GM18870 (cell line): ENCODE results near the gene FAM118B.
"Not testable (repeated sequence)": the region's sequence is repeated elsewhere in the genome, so short reads cannot be mapped to it uniquely, and the experiment has no call there.

Experiments
- ATAC-seq: cut with Tn5 transposase; IDR thresholded peaks from one replicate; pipeline ENCODE4 v1.9.1; 2021; ENCODE audit warnings: moderate library complexity; ENCODE audit not compliant: unreplicated experiment

FAM118B gene

DNA sequence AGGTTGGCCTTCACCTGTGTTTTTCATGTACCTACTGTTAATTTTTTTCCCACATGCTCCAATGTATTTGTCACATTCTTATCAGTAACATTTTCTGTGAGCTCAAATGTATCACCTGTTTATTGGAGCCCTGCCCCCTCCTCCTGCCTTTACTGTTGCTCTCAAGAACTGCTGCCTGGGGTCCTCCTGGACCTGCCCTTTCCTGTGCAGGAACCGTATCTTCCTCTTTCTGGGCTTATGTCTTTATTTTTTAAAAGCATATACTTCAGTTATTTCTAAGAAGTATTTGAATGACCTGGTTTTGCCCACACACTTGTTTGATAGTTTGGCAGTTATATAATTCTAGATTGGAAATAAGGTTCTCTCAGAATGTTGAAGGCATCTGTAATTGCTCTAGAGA lies 5.9 kb downstream of the FAM118B start:
- no peak for ATAC-seq

DNA sequence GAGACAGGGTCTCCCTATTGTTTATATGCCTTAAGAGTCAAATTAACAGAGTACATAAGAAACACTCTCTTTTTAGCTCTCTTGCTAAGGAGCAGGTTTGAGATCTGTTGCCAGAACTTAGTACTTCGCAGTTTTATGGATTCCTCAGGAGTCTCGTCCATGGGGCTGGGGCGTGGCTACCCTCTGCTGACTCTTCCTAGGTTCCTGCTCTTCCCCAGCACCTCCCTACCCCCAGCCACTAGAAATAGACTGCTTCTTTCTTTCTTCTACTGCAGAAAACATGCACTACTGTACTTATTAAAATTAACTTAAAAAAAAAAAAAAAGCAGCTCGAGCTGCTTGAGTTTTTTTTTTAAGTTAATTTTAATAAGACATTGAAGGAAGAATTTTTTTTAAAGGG lies 8.0 kb downstream of the FAM118B start:
- ATAC-seq = no peak

DNA sequence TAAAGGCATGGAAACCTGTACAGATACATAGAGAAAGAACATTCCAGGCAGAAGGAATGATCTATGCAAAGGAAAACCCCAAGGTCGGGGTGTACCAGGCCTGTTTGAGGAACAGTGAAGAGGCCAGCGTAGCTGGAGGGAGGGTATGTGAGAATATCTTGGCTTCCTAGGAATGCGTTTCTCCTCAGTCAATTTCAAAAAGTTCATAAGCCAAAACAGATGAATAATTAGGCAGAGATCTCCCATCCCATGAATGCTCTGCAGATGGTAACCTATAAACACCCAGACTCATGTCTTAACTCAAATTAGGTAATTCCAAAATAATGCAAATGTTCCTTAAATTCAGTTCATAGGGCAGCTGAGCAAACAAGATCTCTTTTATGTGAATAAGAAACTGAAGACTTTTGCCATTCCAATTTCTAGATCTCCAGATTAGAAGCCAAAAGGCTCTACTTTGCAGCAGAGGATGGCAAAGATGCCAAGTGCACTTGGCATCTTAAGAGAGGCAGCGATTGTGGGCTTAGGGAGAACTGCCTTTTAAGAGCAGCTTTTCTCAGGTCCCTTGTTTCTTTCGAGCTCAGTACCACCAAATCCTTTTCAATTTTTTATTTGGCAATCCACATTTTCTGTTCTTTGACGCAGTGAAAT lies 13.2 kb downstream of the FAM118B start:
- no peak for ATAC-seq

DNA sequence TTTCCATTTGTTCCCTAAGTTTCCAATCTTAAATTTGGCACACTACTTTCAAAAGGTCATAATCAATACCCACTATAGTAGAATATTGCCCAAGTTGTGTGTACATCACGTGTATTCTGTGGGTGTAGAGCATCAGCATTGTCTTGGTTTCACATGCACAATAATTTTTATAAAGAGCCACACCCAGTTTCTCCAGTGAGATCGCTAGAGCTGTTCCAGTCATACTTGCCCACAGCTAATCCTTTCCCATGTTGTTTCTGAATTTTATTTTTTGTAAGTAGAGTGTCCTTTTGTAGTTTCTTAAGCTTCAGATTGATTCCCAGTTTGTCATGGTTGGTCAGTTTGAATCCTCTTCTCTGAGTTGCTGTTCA lies 13.7 kb downstream of the FAM118B start:
- ATAC-seq = no peak

DNA sequence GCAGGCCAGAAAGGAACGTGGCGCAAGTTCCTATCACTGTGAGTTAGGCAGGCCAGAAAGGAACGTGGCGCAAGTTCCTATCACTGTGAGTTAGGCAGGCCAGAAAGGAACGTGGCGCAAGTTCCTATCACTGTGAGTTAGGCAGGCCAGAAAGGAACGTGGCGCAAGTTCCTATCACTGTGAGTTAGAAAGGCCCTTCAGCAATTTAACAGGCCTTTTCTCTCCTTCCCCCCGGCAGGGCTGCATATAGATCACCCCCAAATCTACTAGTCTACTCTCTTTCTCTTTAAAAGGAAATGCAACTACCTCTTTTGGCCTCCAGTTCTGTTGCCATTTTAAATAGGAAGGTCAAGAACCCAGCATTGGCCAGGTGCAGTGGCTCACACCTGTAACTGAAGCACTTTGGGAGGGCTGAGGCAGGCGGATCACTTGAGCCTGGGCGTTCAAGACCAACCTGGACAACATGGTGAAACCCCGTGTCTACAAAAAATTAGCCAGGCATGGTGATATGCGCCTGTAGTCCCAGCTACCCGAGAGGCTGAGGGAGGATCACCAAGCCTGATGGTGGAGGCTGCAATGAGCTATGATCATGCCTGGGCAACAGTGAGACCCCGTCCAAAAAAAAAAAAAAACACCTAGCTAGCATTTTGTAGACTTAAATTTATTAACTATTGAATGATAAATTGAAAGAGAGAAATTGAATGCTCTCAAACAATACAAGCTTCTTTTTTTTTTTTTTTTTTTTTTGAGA lies 14.9 kb downstream of the FAM118B start:
- ATAC-seq = no peak

DNA sequence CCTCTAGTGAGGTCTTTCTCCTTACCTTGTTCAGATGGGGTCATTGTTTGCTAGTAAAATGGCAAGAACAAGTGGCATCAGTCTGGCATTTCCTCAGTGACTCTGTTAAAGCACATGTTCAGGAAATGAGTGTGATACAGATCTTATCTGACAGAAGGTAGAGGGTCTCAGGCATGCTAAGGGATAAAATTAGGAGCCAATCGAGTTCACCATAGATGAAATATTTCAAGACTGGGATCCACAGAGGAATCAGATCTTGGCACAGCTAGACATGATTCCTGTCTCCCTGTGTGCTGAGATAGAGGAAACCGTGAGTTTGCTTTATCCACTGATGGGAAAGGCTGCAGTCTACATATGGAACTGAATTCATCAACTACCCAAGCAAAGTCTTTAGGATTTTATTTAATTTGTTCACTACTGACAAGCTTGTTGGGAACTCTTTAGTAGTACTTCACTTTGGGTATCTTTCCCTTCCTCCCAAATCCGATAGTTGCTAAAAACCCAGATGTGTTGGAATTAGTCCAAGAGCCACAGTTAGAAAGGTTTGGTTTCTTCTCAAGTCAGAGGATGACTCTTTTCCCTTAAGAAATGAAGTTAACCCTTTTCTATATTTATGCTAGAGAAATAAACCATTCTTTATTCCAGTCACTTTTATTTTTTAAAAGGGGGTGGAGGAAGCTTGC lies 18.4 kb downstream of the FAM118B start:
- no peak for ATAC-seq

DNA sequence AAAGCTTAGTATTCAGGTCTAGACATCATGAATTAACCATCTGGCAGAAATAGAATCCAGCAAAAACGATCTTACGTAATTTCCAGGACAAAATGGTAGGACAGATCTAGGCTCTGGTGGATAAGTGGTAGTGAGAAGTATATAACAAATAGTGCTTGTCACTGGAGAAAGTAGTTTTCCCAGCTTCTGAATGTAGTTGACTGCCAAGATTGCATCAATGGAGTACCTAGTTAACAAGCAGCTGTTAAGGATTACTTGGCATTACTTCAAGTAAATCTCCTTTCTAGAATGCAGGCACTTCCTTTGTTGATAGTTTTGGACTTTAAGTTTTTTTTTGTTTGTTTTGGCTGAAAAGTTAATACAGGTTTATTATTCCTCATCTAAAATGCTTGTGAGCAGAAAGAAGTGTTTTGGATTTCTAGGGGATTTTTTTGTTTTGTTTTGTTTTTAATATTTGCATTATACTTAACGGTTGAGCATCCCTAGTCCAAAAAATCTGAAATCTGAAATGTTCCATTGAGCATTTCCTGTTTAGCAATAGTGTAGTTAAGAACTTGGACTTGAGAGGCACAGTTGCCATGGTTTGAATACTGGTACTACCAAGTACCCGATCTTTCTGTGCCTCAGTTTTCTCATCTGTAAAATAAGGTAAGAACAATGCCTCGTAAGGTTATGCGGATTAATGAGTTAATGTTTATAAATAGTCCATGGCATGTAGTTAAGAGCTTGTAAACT lies 20.3 kb downstream of the FAM118B start:
- ATAC-seq = no peak

DNA sequence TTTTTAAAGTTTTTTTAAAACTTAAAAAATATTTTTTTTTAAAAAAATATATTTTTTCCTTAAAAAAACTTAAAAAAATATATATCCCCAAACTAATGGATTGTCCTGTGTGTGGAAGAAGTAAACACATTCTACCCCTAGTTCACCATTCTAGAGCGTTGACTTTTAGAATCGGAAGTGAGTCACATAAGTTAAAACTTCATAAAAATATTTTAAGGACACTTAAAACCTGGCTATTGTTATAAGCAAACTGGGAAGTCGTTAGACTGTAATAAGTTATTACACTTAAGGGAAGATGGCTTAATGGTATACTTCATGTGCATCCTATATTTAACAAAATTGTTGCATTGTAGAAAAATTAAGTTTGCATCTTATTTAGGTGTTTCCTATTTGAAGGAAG lies 21.1 kb downstream of the FAM118B start:
- ATAC-seq = no peak

DNA sequence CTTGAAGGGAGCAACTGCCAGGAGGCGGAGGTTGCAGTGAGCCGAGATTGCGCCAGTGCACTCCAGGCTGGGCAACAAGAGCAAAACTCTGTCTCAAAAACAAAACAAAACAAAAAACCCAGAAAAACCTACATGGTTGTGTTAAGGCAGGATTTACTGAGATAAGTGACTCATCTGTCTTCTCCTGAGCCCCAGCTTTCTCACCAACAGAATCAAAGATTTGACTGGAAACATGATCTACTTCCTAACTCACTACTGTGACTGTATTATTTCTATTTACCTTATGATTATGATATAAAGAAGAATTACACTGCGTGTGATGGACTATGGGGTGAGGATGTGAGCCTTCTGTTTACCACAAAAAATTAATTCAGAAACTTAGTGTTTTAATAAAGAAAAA lies 21.8 kb downstream of the FAM118B start:
- no peak for ATAC-seq

DNA sequence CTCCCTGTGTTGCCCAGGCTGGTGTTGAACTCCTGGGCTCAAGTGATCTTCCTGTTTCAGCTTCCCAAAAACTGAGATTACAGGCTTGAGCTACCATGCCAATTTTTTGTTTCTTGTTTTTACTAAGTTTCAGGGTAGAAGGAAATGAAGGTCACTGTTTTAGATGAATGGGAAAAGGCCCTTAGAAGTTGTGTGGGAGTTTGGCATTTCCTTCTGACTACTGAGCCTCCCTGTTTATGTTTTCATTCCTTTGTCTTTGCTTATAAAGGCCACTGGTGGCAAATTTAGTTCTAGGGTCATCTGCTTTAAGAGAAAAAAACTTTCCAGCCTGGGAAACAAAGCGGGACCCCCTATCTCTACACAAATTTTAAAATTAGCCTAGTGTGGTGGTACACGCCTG lies 35.1 kb downstream of the FAM118B start:
- no peak for ATAC-seq

DNA sequence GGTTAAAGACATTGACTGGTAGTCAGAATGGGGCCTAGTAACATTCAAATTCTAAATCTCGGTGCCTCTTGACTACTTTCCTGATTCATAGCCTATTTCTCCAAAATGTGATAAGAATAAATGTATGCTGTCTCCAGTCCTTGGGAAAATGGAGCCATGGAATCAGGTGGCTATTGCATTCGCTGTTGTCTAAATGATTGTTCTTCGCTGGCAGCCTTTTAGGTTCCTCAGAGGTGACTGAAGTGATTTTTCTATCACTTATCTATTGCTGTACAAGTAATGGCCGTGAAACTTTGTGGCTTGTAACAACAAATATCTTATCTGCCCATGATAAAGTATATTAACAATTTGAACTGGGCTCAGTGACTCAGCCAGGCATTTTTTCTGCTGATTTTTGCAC lies 41.7 kb downstream of the FAM118B start:
- no peak for ATAC-seq

DNA sequence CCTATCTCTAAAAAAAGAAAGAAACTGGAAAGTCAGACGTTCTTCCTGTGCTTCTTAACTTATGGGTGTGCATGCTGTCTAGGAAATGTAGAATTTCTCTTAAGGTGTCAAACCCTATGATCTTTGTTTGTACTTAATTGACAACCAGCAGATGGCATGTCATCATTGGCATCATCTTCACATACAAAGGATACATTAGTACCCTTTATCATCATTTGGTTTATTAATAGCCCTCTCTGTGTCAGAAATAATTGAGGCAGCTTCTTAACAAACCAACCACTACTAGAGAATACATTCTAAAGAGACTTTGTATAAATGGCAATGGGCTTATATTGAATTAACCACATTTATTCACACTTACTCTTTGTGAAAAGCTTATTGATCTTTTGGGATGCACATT lies 43.2 kb downstream of the FAM118B start:
- ATAC-seq = no peak

DNA sequence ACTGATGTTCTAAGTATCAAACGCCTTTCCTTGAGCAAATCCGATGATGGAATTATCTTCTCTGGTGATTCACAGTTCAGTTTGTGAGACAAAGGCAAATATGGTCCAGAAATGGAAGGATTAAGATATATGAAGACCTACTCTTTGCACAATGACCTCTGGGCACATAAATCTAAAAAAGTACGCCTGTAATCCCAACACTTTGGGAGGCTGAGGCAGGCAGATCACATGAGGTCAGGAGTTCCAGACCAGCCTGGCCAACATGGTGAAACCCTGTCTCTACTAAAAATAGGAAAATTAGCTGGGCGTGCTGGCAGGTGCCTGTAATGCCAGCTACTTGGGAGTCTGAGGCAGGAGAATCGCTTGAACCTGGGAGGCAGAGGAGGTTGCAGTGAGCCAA lies 43.9 kb downstream of the FAM118B start:
- not testable (repeated sequence) for ATAC-seq

DNA sequence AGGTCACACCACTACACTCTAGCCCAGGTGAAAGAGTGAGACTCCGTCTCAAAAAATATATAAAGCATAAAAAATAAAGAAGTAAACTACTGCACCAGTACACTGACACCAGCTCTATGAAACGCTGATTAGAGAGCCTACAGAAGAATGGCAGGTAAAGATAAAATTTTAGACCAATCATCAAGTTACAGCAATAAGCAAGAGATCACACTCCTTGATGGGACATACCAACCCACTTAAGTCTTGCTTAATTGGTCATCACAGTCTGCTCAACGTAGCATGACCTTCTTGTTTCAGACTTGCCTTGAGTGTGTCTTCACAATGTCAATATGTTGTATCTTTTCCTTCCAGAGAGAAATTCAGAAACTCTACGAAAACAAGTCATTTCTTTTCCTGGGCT lies 44.6 kb downstream of the FAM118B start:
- ATAC-seq = no peak

DNA sequence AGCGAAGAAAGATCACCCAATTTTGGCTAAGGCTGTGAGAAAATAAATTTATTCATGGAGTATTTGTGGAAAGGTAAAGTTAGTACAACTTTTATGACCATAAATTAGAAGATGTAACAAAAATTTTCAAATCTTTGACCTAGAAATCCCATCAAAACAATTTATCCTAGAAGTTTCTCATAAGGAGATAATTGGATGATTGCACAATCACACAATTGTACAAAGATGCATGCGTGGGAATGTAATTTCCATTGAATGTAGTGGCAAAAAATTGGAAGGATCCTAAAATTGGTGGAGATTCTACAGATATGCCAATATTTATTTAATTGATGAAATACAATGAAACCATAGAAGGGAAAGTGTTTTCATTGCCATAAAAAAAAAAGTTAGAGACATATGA lies 45.6 kb downstream of the FAM118B start:
- no peak for ATAC-seq

DNA sequence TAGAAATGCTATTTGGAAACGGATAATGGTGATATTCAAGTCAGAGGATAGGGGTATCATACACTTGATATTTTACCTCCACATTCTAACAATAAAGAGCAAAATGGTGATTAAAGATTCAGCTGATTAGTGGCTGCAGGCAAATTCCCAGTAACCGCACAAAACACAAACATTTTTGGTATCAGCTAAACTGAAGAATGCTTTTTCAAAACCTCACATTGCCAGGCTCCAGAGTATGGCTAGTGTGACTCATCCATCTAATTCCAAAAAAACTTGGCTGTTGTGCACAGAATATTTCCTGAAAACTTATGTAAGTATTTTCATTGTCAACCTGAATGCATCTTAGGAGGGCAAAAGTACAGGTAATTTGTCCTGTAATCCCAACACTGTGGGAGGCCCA lies 46.2 kb downstream of the FAM118B start:
- no peak for ATAC-seq

DNA sequence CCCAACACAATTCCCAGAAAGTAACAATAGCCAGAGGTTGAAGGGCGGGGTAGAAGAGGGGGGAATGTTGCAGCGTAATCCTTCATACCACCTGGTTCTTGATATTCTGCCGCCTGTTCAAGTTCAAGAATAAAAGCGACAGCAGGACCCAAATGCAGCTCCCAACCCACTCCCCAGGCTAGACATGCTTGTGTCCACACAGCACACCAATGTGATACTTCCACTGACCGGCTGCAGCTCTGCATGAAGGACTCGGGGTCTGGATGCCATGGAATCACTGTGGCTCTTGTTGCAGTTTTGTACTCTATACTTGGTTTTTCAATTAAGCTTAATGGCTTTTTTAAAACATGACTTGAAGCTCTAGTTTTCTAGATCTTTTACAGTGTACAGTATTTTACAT lies 50.6 kb downstream of the FAM118B start:
- no peak for ATAC-seq

DNA sequence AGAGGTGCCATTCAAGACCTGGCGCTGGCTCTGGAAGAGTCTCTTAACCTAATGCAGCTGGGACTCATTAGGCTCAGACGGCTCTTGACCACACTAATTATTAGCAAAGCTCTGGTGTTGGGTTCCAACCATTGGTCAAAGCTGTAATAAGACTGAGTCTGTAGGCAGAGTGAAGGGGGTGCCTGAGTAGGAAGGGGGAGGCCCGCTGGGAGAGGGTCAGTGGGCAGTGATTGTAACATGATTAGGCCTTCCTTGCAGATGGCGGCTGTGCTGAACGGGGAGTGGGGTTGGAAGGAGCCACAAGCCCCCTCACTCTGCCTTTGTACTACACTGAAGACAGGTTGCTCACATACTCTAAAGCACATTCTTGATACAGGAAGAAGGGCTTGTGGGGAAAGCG lies 51.9 kb downstream of the FAM118B start:
- no peak for ATAC-seq

DNA sequence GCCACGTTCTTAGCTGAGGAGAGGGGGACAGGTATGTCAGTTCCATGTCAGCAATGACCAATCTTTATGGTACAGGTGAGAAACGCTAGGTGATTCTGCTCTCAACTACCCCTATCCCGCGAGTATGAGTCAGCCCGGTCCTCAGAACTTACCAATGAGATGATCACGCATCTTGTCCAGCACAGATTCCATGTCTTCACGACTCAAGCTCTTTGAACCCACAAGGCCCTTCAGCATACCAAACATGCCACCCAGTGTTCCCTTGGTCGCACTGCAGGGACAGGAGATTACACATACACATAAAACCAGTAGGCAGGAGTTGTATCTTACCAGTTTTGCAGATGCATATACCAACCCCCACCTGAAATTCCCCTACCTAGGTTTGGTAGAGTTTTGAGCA lies 54.2 kb downstream of the FAM118B start:
- ATAC-seq = no peak

DNA sequence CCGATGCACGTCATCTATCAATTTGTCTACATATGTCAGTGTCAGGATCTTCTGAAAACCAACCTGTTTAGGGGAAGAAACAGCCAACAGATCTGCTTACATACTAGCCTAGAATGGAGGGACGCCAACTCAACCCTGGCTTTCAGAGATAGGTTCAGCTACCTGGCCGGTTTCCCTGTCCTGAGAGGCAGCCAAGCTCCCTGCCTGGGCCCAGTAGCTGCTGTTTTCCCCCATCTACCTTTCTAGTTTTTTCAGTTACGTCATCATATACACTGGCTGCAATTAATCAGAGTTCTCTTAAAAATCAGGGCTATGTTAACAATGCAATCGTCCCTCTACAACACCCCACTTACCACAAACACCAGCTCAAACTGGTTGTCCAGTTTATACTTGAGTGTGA lies 56.1 kb downstream of the FAM118B start:
- no peak for ATAC-seq

DNA sequence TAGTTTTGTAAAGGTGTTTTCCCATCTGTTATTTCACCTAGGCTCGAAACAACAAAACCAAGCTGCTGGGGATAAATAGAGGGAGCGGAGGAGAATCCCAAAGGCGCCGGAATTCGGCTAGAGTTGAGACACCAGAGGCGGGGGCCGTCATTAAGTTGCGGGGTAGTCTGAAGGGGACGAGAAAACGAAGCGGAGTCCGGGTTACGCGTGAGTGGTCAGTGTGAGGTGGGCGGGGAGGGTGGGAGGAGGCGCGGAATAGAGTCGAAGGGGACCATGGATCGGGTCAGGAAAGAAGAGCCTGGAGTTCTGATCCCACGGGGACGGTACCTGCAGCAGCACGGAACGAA lies 56.8 kb downstream of the FAM118B start:
- peak; percentile 6 for ATAC-seq
